Right kidney (tissue), 1 donor: Measurements from ENCODE around the gene FAM13A.
"Not testable (repeated sequence)": the region's sequence is repeated elsewhere in the genome, so short reads cannot be mapped to it uniquely, and the experiment has no call there.

Experiments used
- DNase-seq: peaks from one replicate; pipeline ENCODE4 v3.0.0-alpha.2; 2016

FAM13A gene

GRCh38 chr4:89044147-89044900 lies 12.7 kb downstream of the FAM13A start:
- DNase-seq: no peak

GRCh38 chr4:89042055-89042454 lies 14.9 kb downstream of the FAM13A start:
- DNase-seq: no peak

- no peak for DNase-seq
Measured at GRCh38 chr4:89039730-89040338, 17.2 kb downstream of the FAM13A start.

- DNase-seq: no peak
Measured at GRCh38 chr4:89036535-89036934, 20.4 kb downstream of the FAM13A start.

GRCh38 chr4:89031272-89031671 lies 25.7 kb downstream of the FAM13A start:
- DNase-seq: no peak

GRCh38 chr4:89029591-89029990 lies 27.4 kb downstream of the FAM13A start:
- no peak for DNase-seq

GRCh38 chr4:89026542-89026941 lies 30.4 kb downstream of the FAM13A start:
- no peak for DNase-seq

GRCh38 chr4:89024051-89024675 lies 32.8 kb downstream of the FAM13A start:
- no peak for DNase-seq

GRCh38 chr4:89023140-89023539 lies 33.8 kb downstream of the FAM13A start:
- DNase-seq: no peak

- DNase-seq: no peak
Measured at GRCh38 chr4:89022426-89023128, 34.4 kb downstream of the FAM13A start.

GRCh38 chr4:89021684-89022083 lies 35.3 kb downstream of the FAM13A start:
- DNase-seq: no peak

GRCh38 chr4:89021062-89021461 lies 35.9 kb downstream of the FAM13A start:
- no peak for DNase-seq

- not testable (repeated sequence) for DNase-seq
Measured at GRCh38 chr4:89014897-89015296, 42.1 kb downstream of the FAM13A start.

- DNase-seq: no peak
Measured at GRCh38 chr4:89009761-89010369, 47.1 kb downstream of the FAM13A start.

GRCh38 chr4:89009115-89009514 lies 47.9 kb downstream of the FAM13A start:
- no peak for DNase-seq

GRCh38 chr4:89008166-89008565 lies 48.8 kb downstream of the FAM13A start:
- DNase-seq: no peak

GRCh38 chr4:89007338-89007939 lies 49.5 kb downstream of the FAM13A start:
- DNase-seq: no peak

- DNase-seq: no peak
Measured at GRCh38 chr4:89006307-89006706, 50.7 kb downstream of the FAM13A start.

GRCh38 chr4:89005066-89005465 lies 51.9 kb downstream of the FAM13A start:
- not testable (repeated sequence) for DNase-seq

- DNase-seq: no peak
Measured at GRCh38 chr4:89001647-89002445, 55.1 kb downstream of the FAM13A start.

GRCh38 chr4:89000844-89001360 lies 56.1 kb downstream of the FAM13A start:
- DNase-seq: no peak
